ENCODE measurements around the gene ARL4C. TPM values are rescaled to one million over a fixed set of nuclear protein-coding genes. Genes with fewer than 3 reads are reported as not detected.
A peak's percentile ranks its signal among the peaks of the same experiment; 100 is the strongest.

Gene ARL4C
- total RNA-seq, 1 experiment from 2014 or later, result 151 TPM

- POLR2A ChIA-PET, result no interaction called here
- BruUV-seq (replicated peaks), result no TSS peak
Measured at GRCh38 chr2:234488913-234489451, 7.9 kb downstream of the ARL4C start.

GRCh38 chr2:234488486-234488885, 8.4 kb downstream of the ARL4C start:
- ATAC-seq (no peak), DNase-seq (ENCODE audit: low read depth, low spot score) (no peak)
- Histone ChIP-seq H3K4me3 (ENCODE audit: low read depth in 2 of 2, low read length in 2 of 2) (no peak overlapping the region), H3K27me3 (ENCODE audit: control insufficient read depth, insufficient read depth, low read length) (no peaks in the 10 kb centered on the region), H3K9me3 (ENCODE audit: control insufficient read depth, insufficient read depth, low read depth, low read length) (no peaks in the 10 kb centered on the region), H3K36me3 (ENCODE audit: control insufficient read depth, insufficient read depth, low read length) (peaks cover 3% of the 10 kb centered on the region; the same call in 1 of the 2 replicates), H3K4me1 (ENCODE audit: control insufficient read depth, insufficient read depth, low read length) (peaks cover 44% of the 10 kb centered on the region), H3K27ac (ENCODE audit: low read length) (peak overlapping the region; percentile 91)
- no TSS peak for BruUV-seq (replicated peaks)
- TF ChIP-seq TCF7L2 (IDR thresholded peaks at IDR 0.05; ENCODE audit: low read depth, low read length) (no peak), REST (IDR thresholded peaks at IDR 0.05; ENCODE audit: insufficient read depth in 1 of 2, low read depth in 2 of 2, low read length in 1 of 2) (no peak), CTCF (IDR thresholded peaks at IDR 0.05) (no peak), SIN3A (IDR thresholded peaks at IDR 0.05; ENCODE audit: borderline replicate concordance, insufficient read depth, low read depth, low read length) (no peak), POLR2AphosphoS5 (IDR thresholded peaks at IDR 0.05; ENCODE audit: low read depth, low read length) (no peak)
- CTCF ChIA-PET, result no interaction called here
- intact Hi-C loops (cut with micrococcal nuclease; ENCODE audit: unreplicated experiment) (loop anchor here (10.0 kb wide), 1 partner anchor 64 kb away; no protein-coding TSS in a partner anchor), in situ Hi-C loops (cut with HindIII; ENCODE audit: low pct_unique_long_range_greater_than_20kb, low sequenced_read_pairs) (no loop called here)
- POLR2A ChIA-PET, result no interaction called here

More at GRCh38 chr2:234488913-234489451, 7.9 kb downstream of the ARL4C start:
- ATAC-seq, result peak; percentile 67
- intact Hi-C loops (cut with micrococcal nuclease; ENCODE audit: unreplicated experiment) (loop anchor here (10.0 kb wide), 1 partner anchor 64 kb away; no protein-coding TSS in a partner anchor), in situ Hi-C loops (cut with HindIII; ENCODE audit: low pct_unique_long_range_greater_than_20kb, low sequenced_read_pairs) (no loop called here)
- peak overlapping the region in 1 of 2 experiments; percentile 21; a peak in 2 of 4 replicates for H3K4me3 ChIP-seq (ENCODE audit: low read depth in 2 of 2, low read length in 2 of 2)
- H3K9me3 ChIP-seq (ENCODE audit: control insufficient read depth, insufficient read depth, low read depth, low read length), result no peaks in the 10 kb centered on the region
- peaks cover 3% of the 10 kb centered on the region; the same call in 1 of the 2 replicates for H3K36me3 ChIP-seq (ENCODE audit: control insufficient read depth, insufficient read depth, low read length)
- TF ChIP-seq REST (IDR thresholded peaks at IDR 0.05; ENCODE audit: insufficient read depth in 1 of 2, low read depth in 2 of 2, low read length in 1 of 2) (no peak), SIN3A (IDR thresholded peaks at IDR 0.05; ENCODE audit: borderline replicate concordance, insufficient read depth, low read depth, low read length) (no peak), POLR2AphosphoS5 (IDR thresholded peaks at IDR 0.05; ENCODE audit: low read depth, low read length) (no peak; the same call in 1 of the 2 replicates), TCF7L2 (IDR thresholded peaks at IDR 0.05; ENCODE audit: low read depth, low read length) (no peak), CTCF (IDR thresholded peaks at IDR 0.05) (no peak)
- no peaks in the 10 kb centered on the region for H3K27me3 ChIP-seq (ENCODE audit: control insufficient read depth, insufficient read depth, low read length)
- peaks cover 44% of the 10 kb centered on the region for H3K4me1 ChIP-seq (ENCODE audit: control insufficient read depth, insufficient read depth, low read length)
- DNase-seq (ENCODE audit: low read depth, low spot score), result no peak
- H3K27ac ChIP-seq (ENCODE audit: low read length), result peak overlapping the region; percentile 91
- CTCF ChIA-PET, result no interaction called here

All from Panc1 (cell line).